Left renal cortex interstitium (tissue), 4 donors: Measurements from ENCODE around the gene CNTNAP2. TPM values are rescaled to one million over a fixed set of nuclear protein-coding genes. Genes with fewer than 3 reads are reported as not detected.

ENCODE experiments used
- DNase-seq, 4 donors: peaks; one replicate each; pipeline ENCODE4 v3.0.0-alpha.2; 2013; ENCODE audit warnings: low read depth in 4 of 4, low spot score in 2 of 4, missing footprints in 1 of 4
- polyA plus RNA-seq, 4 donors: library from polyadenylated mRNA; unstranded; fragments of 120-200 nt; gene quantifications; one replicate each; pipeline ENCODE4 v1.2.1, GENCODE V29; 2013; ENCODE audit not compliant: insufficient read length in 4 of 4

CNTNAP2 gene
- polyA plus RNA-seq, 4 donors: 22.3 to 27.6 (median 27.1) TPM

GRCh38 chr7:146731185-146731584 lies 614.6 kb downstream of the CNTNAP2 start:
- no peak for DNase-seq

GRCh38 chr7:146735992-146736391 lies 619.4 kb downstream of the CNTNAP2 start:
- no peak for DNase-seq

GRCh38 chr7:146736446-146737190 lies 620.0 kb downstream of the CNTNAP2 start:
- no peak for DNase-seq

GRCh38 chr7:146740039-146740438 lies 623.4 kb downstream of the CNTNAP2 start:
- DNase-seq: no peak

GRCh38 chr7:146741911-146742310 lies 625.3 kb downstream of the CNTNAP2 start:
- DNase-seq: no peak

GRCh38 chr7:146754385-146754784 lies 637.8 kb downstream of the CNTNAP2 start:
- DNase-seq: no peak

GRCh38 chr7:146755585-146755984 lies 639.0 kb downstream of the CNTNAP2 start:
- DNase-seq: no peak

- DNase-seq: no peak
Measured at GRCh38 chr7:146764458-146764857, 647.9 kb downstream of the CNTNAP2 start.

- DNase-seq: no peak
Measured at GRCh38 chr7:146768957-146769356, 652.4 kb downstream of the CNTNAP2 start.

GRCh38 chr7:146772601-146773000 lies 656.0 kb downstream of the CNTNAP2 start:
- no peak for DNase-seq

GRCh38 chr7:146773506-146773905 lies 656.9 kb downstream of the CNTNAP2 start:
- DNase-seq: no peak

- no peak for DNase-seq
Measured at GRCh38 chr7:146781352-146782116, 664.9 kb downstream of the CNTNAP2 start.

- no peak for DNase-seq
Measured at GRCh38 chr7:146787266-146787665, 670.7 kb downstream of the CNTNAP2 start.

- no peak for DNase-seq
Measured at GRCh38 chr7:146788008-146788407, 671.4 kb downstream of the CNTNAP2 start.

- DNase-seq: no peak
Measured at GRCh38 chr7:146791344-146792285, 675.0 kb downstream of the CNTNAP2 start.

GRCh38 chr7:146804620-146805019 lies 688.0 kb downstream of the CNTNAP2 start:
- DNase-seq: no peak

- DNase-seq: no peak
Measured at GRCh38 chr7:146805082-146805481, 688.5 kb downstream of the CNTNAP2 start.

- DNase-seq: no peak
Measured at GRCh38 chr7:146826329-146826728, 709.7 kb downstream of the CNTNAP2 start.

- DNase-seq: no peak
Measured at GRCh38 chr7:146830686-146831085, 714.1 kb downstream of the CNTNAP2 start.

- no peak for DNase-seq
Measured at GRCh38 chr7:146831875-146832274, 715.3 kb downstream of the CNTNAP2 start.

GRCh38 chr7:146844405-146844804 lies 727.8 kb downstream of the CNTNAP2 start:
- DNase-seq: no peak
